BJ (cell line): ENCODE measurements around the gene OTOF. TPM values are rescaled to one million over a fixed set of nuclear protein-coding genes. Genes with fewer than 3 reads are reported as not detected.

Experiments used
- CTCF ChIA-PET: fragments of 350-600 bp; formaldehyde crosslinking; extraction: SDS; loops from one replicate; lab custom pipeline; 2021; ENCODE audit warnings: antibody characterized with exemption, inconsistent platforms; lab: Yijun Ruan, JAX
- POLR2A ChIA-PET: fragments of 300-600 bp; sonication (Branson Sonifier 250); formaldehyde crosslinking; extraction: SDS; loops from one replicate; lab custom pipeline; 2021; ENCODE audit warnings: antibody characterized with exemption; lab: Charles Lee
- DNase-seq: peaks from one replicate; pipeline ENCODE4 v3.0.0-alpha.2; 2011; ENCODE audit warnings: low read depth
- H3K27me3 ChIP-seq: 2 replicates; pipeline ENCODE4 v1.6.0; 2011; ENCODE audit warnings: low read length; ENCODE audit not compliant: control insufficient read depth, insufficient read depth
- H3K36me3 ChIP-seq: 2 replicates; pipeline ENCODE4 v1.5.1; 2011; ENCODE audit warnings: low read length; ENCODE audit not compliant: control insufficient read depth, insufficient read depth
- H3K4me3 ChIP-seq: 2 replicates; pipeline ENCODE4 v1.5.1; 2011; ENCODE audit warnings: low read depth, mild to moderate bottlenecking, control low read depth, low read length
- polyA plus RNA-seq: library from polyadenylated mRNA; depleted of rRNA; stranded (reverse); fragments of >200 nt; gene quantifications from 2 replicates; pipeline ENCODE4 v1.2.3, GENCODE V29; 2011
- TF ChIP-seq, protein P1 (sequence below): IDR thresholded peaks from 2 replicates; pipeline ENCODE4 v1.5.1; 2011; ENCODE audit warnings: low read depth, mild to moderate bottlenecking, control low read depth, inconsistent platforms, low read length, moderate library complexity; ENCODE audit not compliant: insufficient read depth

Gene OTOF
- polyA plus RNA-seq, 1 experiment = 0.16 TPM

DNA sequence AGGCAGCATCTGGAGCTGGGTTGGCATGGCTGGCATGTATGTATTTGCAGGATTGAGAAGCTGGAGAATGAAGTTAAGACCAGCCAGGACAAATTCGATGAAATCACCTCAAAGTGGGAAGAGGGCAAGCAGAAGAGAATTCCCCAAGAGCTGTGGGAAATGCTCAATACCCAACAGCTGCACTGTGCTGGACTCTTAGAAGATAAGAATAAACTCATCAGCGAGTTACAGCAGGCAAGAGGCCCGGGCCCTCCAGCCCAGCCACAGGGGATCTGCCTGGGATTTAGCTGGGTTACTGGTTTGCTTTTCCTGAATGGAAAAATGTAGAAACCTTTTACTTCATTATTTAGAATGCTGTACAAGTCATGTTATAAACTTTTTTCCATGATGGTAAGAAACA lies 53.7 kb downstream of the OTOF start:
- H3K36me3 ChIP-seq = no peaks in the 10 kb centered on the region
- ChIA-PET POLR2A (no interaction called here), CTCF (no interaction called here)
- TF ChIP-seq, protein P1, sequence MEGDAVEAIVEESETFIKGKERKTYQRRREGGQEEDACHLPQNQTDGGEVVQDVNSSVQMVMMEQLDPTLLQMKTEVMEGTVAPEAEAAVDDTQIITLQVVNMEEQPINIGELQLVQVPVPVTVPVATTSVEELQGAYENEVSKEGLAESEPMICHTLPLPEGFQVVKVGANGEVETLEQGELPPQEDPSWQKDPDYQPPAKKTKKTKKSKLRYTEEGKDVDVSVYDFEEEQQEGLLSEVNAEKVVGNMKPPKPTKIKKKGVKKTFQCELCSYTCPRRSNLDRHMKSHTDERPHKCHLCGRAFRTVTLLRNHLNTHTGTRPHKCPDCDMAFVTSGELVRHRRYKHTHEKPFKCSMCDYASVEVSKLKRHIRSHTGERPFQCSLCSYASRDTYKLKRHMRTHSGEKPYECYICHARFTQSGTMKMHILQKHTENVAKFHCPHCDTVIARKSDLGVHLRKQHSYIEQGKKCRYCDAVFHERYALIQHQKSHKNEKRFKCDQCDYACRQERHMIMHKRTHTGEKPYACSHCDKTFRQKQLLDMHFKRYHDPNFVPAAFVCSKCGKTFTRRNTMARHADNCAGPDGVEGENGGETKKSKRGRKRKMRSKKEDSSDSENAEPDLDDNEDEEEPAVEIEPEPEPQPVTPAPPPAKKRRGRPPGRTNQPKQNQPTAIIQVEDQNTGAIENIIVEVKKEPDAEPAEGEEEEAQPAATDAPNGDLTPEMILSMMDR = no peak
- H3K27me3 ChIP-seq = peaks cover 2% of the 10 kb centered on the region; the same call in 1 of the 2 replicates
- H3K4me3 ChIP-seq = no peak overlapping the region
- DNase-seq = no peak

DNA sequence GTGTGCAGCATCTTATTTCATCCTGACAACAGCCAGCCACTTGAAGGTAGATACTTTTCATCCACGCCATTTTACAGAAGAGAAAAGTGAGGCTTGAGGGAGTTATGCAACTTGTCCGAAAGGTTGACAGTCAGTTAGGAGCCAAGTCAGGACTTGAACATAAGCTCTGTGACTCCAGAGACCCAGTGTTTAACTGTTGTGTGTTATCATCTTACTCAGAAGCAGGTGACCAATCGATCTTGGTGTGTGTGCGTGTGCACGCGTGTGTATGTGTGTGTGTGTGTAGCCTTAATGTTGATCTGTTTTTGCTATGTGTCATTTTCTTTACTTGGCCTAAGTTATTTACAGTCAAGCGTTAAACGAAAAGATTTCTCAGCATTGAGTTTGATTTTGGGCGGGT lies 54.2 kb downstream of the OTOF start:
- CTCF ChIA-PET = no interaction called here
- no peak for DNase-seq
- no peaks in the 10 kb centered on the region for H3K36me3 ChIP-seq
- TF ChIP-seq, protein P1 = no peak
- H3K27me3 ChIP-seq = peaks cover 2% of the 10 kb centered on the region; the same call in 1 of the 2 replicates
- no peak overlapping the region for H3K4me3 ChIP-seq
- POLR2A ChIA-PET = no interaction called here

DNA sequence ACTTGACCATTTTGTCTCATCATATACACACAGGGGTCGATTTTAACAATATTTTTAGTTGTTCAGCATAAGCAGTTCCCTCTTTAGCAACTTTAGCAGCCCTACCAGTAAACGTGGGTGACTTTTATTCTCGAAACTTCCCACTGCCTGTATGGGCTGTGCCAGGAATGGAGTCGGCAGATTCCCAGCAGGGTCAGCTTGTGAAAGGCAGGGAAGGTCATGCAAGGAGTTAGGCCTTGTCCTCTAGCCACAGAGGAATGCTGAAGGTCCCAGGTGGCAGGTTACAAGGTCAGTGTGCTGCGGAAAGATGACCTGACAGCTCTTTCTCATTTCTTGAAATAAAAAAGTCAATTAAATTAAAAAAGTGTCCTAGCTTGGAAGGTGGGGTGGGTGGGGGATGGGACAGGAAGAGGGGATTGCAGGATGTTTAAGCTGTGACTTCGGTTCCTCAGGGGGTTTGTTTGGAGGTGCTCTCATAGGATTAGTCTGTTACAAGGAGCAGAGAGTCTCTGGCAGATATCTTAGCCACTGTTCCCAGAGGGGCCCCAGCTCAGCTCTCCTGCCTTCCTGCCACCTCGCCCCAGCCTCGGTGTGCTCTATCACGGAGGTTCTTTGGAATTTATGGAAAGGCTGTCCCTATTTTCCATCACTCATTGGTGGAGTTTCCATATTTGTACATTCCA lies 54.8 kb downstream of the OTOF start:
- H3K27me3 ChIP-seq = peaks cover 2% of the 10 kb centered on the region; the same call in 1 of the 2 replicates
- no peak for DNase-seq
- no peaks in the 10 kb centered on the region for H3K36me3 ChIP-seq
- TF ChIP-seq, protein P1 = no peak
- CTCF ChIA-PET = no interaction called here
- no peak overlapping the region for H3K4me3 ChIP-seq
- POLR2A ChIA-PET = no interaction called here

DNA sequence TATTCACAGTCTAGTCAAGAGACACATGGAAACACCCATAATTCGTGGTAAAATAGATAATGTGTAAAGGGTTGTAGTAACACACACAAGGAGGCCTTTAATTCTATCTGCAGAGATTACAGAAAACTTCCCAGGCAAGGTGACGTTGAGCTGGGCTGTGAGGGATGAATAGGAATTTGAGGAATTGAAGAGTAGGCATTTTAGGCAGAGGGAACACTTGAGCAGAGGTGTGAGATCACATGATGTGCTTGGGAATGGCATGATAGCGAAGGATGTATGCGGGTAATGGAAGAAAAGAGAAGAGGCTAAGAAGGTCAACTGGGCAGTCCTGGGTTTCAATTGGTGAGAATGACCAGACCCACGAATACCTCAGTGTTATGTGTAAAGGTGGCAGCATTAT lies 56.0 kb downstream of the OTOF start:
- CTCF ChIA-PET = interaction anchor here (0.6 kb wide), 1 partner anchor 8 kb away, joined by 3 read pairs; no protein-coding TSS in a partner anchor
- TF ChIP-seq, protein P1 = no peak

DNA sequence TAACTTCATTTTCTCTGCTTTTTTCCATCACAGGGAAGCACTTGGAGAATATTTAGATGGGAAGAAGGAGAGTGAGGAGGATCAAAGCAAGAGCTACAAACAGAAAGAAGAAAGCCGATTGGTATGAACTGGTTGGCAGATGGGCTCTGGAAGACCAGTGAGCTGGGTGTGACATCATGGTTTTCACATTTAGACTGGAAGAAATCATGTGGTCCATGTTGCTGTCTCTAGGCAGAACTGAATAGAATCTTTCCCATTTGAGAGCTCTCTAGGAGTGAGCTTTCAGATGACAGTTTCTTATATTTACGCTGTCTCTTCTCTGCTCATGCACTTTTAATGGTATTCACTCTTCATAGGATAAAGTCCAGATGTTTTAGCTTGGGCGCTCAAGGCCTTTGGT lies 63.6 kb downstream of the OTOF start:
- H3K27me3 ChIP-seq = peaks cover 2% of the 10 kb centered on the region; the same call in 1 of the 2 replicates
- no peaks in the 10 kb centered on the region for H3K36me3 ChIP-seq
- TF ChIP-seq, protein P1 = no peak
- no peak overlapping the region for H3K4me3 ChIP-seq
- DNase-seq = no peak
- CTCF ChIA-PET = interaction anchor here (0.7 kb wide), 1 partner anchor 8 kb away, joined by 3 read pairs; no protein-coding TSS in a partner anchor
- POLR2A ChIA-PET = no interaction called here

More for the DNA sequence above, 56.0 kb downstream of the OTOF start:
- Histone ChIP-seq H3K4me3 (no peak overlapping the region), H3K36me3 (no peaks in the 10 kb centered on the region), H3K27me3 (peaks cover 2% of the 10 kb centered on the region; the same call in 1 of the 2 replicates)
- no peak for DNase-seq
- POLR2A ChIA-PET = no interaction called here
